D721Med (cell line): ENCODE measurements around the gene LCE1B.

Experiments used
- DNase-seq: peaks from one replicate; pipeline ENCODE4 v3.0.0; 2011; ENCODE audit warnings: low spot score; ENCODE audit not compliant: insufficient read length
- FAIRE-seq: peaks from 2 replicates; lab custom pipeline; 2011; peaks lifted over from hg19 to GRCh38; lab: Jason Lieb, UNC
- TF ChIP-seq, protein P1 (sequence below): IDR thresholded peaks from 2 replicates; pipeline ENCODE4 v1.5.1; 2012; ENCODE audit warnings: mild to moderate bottlenecking, control low read depth; ENCODE audit not compliant: insufficient read depth; ENCODE audit errors: missing control alignments

Gene LCE1B

DNA sequence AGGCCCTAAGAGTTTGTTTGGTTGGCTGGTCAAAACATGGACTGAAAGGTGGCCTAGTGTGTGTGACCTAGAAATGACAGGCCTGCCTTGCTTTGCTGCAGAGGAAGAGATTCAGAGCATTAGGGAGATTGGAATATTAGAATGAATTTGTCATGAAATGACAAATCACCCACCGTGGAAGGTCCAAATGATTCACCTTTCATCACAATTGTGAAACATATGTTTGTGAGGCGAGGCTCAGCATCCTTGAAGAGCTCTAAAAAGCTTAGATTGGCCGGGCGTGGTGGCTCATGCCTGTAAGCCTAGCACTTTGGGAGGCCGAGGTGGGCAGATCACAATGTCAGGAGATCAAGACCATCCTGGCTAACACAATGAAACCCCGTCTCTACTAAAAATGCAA lies 5.5 kb downstream of the LCE1B start:
- no peak for DNase-seq
- TF ChIP-seq, protein P1, sequence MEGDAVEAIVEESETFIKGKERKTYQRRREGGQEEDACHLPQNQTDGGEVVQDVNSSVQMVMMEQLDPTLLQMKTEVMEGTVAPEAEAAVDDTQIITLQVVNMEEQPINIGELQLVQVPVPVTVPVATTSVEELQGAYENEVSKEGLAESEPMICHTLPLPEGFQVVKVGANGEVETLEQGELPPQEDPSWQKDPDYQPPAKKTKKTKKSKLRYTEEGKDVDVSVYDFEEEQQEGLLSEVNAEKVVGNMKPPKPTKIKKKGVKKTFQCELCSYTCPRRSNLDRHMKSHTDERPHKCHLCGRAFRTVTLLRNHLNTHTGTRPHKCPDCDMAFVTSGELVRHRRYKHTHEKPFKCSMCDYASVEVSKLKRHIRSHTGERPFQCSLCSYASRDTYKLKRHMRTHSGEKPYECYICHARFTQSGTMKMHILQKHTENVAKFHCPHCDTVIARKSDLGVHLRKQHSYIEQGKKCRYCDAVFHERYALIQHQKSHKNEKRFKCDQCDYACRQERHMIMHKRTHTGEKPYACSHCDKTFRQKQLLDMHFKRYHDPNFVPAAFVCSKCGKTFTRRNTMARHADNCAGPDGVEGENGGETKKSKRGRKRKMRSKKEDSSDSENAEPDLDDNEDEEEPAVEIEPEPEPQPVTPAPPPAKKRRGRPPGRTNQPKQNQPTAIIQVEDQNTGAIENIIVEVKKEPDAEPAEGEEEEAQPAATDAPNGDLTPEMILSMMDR, result no peak
- no peak for FAIRE-seq

DNA sequence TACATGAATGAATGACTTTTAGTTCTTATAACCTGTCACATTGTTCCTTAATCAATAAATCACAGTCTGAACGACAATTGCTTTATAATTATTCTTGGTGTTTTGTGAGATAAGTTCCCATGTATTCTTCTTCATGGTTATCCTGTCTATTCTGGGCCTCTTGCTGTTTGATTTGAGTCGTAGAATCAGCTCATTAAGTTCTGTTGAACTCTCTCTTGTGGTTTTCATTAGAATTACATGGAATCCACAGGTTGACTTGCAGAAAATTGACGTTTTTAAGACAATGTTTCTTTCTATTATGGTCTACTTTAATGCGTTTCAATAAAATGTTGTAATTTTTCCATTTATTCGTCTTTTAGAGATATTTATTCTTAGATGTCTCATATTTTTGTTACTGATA lies 11.5 kb downstream of the LCE1B start:
- TF ChIP-seq, protein P1, result no peak
- FAIRE-seq, result no peak
- DNase-seq, result no peak

DNA sequence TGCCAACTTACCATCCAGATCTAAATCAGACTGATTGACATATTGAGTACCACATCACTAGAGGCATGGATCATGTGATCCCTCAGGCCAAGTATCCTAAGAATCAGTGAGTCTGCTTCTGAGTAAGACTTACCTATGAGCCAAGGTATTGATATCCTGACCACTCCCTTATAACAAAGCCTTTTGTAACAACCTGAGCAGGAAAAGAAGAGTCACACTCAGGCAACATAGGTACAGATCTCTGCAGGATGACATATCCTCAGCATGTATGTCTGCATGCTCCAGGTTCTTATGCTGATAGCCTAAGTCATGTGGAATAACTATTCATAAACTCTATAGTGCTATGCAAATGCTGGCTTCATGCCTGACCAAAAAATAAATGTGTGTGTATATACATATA lies 13.2 kb downstream of the LCE1B start:
- DNase-seq (no peak), FAIRE-seq (no peak)
- TF ChIP-seq, protein P1, result no peak

DNA sequence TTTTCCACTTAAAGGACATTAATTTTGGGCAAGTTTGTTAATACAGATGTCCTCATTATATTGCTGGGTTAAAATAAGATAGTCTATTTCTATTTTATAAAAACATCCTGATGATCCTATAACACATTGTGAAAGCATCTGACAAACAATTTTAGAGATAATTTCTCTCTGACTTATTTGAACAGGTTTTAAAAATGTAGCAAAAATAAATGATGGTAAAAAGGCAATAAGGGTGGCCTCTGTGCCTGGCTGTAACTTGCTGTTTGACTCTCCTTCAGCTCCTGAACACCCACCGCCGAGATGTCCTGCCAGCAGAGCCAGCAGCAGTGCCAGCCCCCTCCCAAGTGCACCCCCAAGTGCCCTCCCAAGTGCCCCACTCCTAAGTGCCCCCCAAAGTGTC lies 15.4 kb downstream of the LCE1B start, which contains the start of gene LCE1A:
Gene LCE1A, plus strand, starts transcription at position 301 of the 400 bp plus-strand sequence. Its CDS starts 0 bp downstream, at position 301.
- TF ChIP-seq, protein P1, result no peak
- DNase-seq, result no peak
- FAIRE-seq, result no peak

DNA sequence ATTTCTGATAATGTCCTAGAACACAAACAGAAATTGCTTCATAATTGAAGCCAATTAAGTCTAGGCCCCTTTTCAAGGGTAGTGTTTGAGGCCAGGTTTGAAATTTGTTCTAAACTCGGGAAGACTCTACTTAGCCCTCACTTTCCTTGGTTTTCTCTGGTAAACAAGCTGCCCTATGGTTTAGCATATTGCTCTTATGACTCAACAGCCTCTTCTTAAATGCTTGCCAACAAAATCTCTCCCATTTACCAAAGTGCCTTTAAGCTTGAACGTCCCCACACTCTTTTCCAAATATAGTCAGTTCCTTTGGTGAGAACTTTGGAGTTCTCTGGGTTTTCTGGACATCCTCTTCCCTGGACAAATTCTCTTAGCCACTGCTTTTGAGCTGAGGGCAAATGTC lies 25.1 kb downstream of the LCE1B start:
- no peak for FAIRE-seq

DNA sequence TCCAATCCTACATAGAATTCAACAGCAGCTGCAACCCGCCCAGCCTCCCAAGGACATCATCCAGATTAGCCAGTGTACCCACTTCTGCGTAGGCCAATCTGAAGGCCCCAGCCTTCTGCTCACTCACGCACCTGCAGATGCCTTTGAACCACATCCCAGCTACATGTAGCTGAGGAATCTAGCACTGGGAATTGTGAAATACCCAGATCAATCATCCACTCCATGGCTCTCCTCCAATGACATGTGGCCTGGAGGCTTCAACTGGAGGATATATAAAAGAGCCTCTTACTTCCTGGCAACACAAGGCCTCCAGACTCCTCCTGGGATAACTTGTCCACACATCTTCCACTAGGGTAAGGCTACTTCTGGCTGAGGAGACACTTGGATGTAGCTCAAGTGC lies 30.8 kb downstream of the LCE1B start, which contains the start of gene LCE6A:
Gene LCE6A, plus strand, starts transcription at position 301 of the 400 bp plus-strand sequence. CDS start 665 bp downstream, outside the sequence.
- FAIRE-seq (no peak), DNase-seq (no peak)
- TF ChIP-seq, protein P1, result no peak

More for the DNA sequence above, 25.1 kb downstream of the LCE1B start:
- no peak for DNase-seq
- TF ChIP-seq, protein P1, result no peak

DNA sequence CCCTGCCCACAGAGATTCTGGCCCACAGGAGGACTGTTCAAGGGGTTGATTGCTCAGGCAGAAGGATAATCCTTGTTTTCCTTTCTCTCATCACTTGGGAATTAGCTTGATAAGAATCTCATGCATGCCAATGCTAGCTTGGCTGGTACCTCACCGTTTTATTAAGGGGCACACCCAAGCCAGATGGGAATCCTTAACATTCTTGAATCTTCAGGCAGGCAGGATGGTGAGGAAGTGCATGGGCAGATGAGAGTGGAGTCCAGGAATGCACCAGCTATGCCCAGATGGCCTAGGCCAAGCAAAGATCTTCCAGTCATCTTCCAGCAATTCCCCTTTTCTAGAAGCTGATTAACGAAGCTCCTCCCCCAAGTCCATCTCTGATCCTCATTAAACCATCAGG lies 43.9 kb downstream of the LCE1B start:
- no peak for DNase-seq
- TF ChIP-seq, protein P1, result no peak
- FAIRE-seq, result no peak
